GM12878 (cell line): ENCODE data around the gene CARD19. TPM values are rescaled to one million over a fixed set of nuclear protein-coding genes. Genes with fewer than 3 reads are reported as not detected.

Experiments used
- ATAC-seq: fragments of 200-7000 bp; cut with Tn5 transposase; 3 replicates; pipeline ENCODE4 v1.9.1; 2020; ENCODE audit warnings: mild to moderate bottlenecking, moderate library complexity
- BruUV-seq: library from RNA; stranded (reverse); fragments of 400-500 nt; replicated peaks from 2 replicates; lab custom pipeline; 2021; lab: Mats Ljungman, UMichigan
- CTCF ChIA-PET: fragments of 300-600 bp; sonication (Branson Sonifier 250); formaldehyde crosslinking; extraction: SDS; loops from one replicate; lab custom pipeline; 2021; ENCODE audit warnings: inconsistent platforms; lab: Yijun Ruan, JAX
- POLR2A ChIA-PET: fragments of 350-600 bp; formaldehyde crosslinking; extraction: SDS; loops from one replicate; lab custom pipeline; 2021; ENCODE audit warnings: inconsistent platforms; lab: Charles Lee
- RAD21 ChIA-PET: fragments of 300-600 bp; sonication (Branson Sonifier 250); formaldehyde crosslinking; loops from one replicate; lab custom pipeline; 2023; ENCODE audit warnings: antibody characterized with exemption; ENCODE audit not compliant: unreplicated experiment; lab: Charles Lee
- SMC1A ChIA-PET: fragments of 300-600 bp; sonication (Branson Sonifier 250); formaldehyde crosslinking; loops from one replicate; lab custom pipeline; 2023; ENCODE audit not compliant: unreplicated experiment, uncharacterized antibody; lab: Charles Lee
- DNase-seq: peaks from one replicate; pipeline ENCODE4 v3.0.0-alpha.2; 2011; ENCODE audit warnings: low read depth, low spot score
- FAIRE-seq: peaks from 3 replicates; lab custom pipeline; 2011; peaks lifted over from hg19 to GRCh38; lab: Jason Lieb, UNC
- H2AFZ ChIP-seq: 2 replicates; pipeline ENCODE4 v1.6.0; 2011; ENCODE audit warnings: low read depth, low read length, control low read depth; ENCODE audit not compliant: control insufficient read depth
- H3K27ac ChIP-seq: 2 replicates; pipeline ENCODE4 v1.5.1; 2011; ENCODE audit warnings: control low read depth; ENCODE audit not compliant: control insufficient read depth, insufficient read depth
- H3K27me3 ChIP-seq, 2 experiments: replicated peaks in 1 of 2; 2 replicates each; pipeline versions ENCODE4 v1.6.0 to v1.6.1; 2011; ENCODE audit warnings: low read length in 1 of 2; ENCODE audit not compliant: control insufficient read depth in 2 of 2, insufficient read depth in 2 of 2
- H3K36me3 ChIP-seq, 2 experiments: 2 replicates each; pipeline ENCODE4 v1.5.1; 2011; ENCODE audit warnings: low read length in 1 of 2; ENCODE audit not compliant: control insufficient read depth in 2 of 2, insufficient read depth in 2 of 2
- H3K4me1 ChIP-seq: 2 replicates; pipeline ENCODE4 v1.6.1; 2011; ENCODE audit warnings: mild to moderate bottlenecking, low read length, moderate library complexity, mixed read lengths; ENCODE audit not compliant: control insufficient read depth, insufficient read depth
- H3K4me2 ChIP-seq: 2 replicates; pipeline ENCODE4 v1.6.0; 2011; ENCODE audit warnings: control low read depth; ENCODE audit not compliant: control insufficient read depth, insufficient read depth
- H3K4me3 ChIP-seq: fragments of 200-600 bp; sonication (generic); 2 replicates; pipeline ENCODE4 v1.5.1; 2016
- H3K79me2 ChIP-seq: 2 replicates; pipeline ENCODE4 v1.6.0; 2011; ENCODE audit warnings: low read length; ENCODE audit not compliant: control insufficient read depth, insufficient read depth
- H3K9ac ChIP-seq: 2 replicates; pipeline ENCODE4 v1.8.0; 2011; ENCODE audit warnings: low read length, control low read depth, mixed read lengths; ENCODE audit not compliant: control insufficient read depth, insufficient read depth
- H3K9me3 ChIP-seq: replicated peaks from 3 replicates; pipeline ENCODE4 v1.5.1; 2011; ENCODE audit warnings: mild to moderate bottlenecking, low read length; ENCODE audit not compliant: control insufficient read depth, insufficient read depth
- H4K20me1 ChIP-seq: 2 replicates; pipeline ENCODE4 v1.6.0; 2011; ENCODE audit not compliant: control insufficient read depth, insufficient read depth
- ATF2 ChIP-seq: IDR thresholded peaks from 2 replicates; pipeline ENCODE4 v1.6.1; 2012; ENCODE audit warnings: low read length, inconsistent platforms
- BMI1 ChIP-seq: fragments of 450-650 bp; IDR thresholded peaks from 2 replicates; pipeline ENCODE4 v1.6.1; 2016; ENCODE audit warnings: mild to moderate bottlenecking, moderate library complexity, borderline replicate concordance
- CHD1 ChIP-seq: IDR thresholded peaks from 2 replicates; pipeline ENCODE4 v1.6.1; 2012; ENCODE audit warnings: low read depth, low read length, improper control_type of control experiment
- CHD2 ChIP-seq: IDR thresholded peaks from 2 replicates; pipeline ENCODE4 v1.6.1; 2011; ENCODE audit warnings: low read depth, low read length, improper control_type of control experiment, borderline replicate concordance
- EP300 ChIP-seq, 2 experiments: fragments of 150-350 bp in 1 of 2; IDR thresholded peaks; 2 replicates each; pipeline ENCODE4 v1.6.1; 2011 to 2012; ENCODE audit warnings: low read depth in 2 of 2, low read length in 2 of 2, borderline replicate concordance in 1 of 2, improper control_type of control experiment in 1 of 2, inconsistent platforms in 1 of 2; ENCODE audit not compliant: control insufficient read depth in 1 of 2
- FOXK2 ChIP-seq: fragments of 450-650 bp; IDR thresholded peaks from 2 replicates; pipeline ENCODE4 v1.6.1; 2017; ENCODE audit warnings: mild to moderate bottlenecking, moderate library complexity
- NR2F1 ChIP-seq: fragments of 450-650 bp; conservative IDR thresholded peaks from 2 replicates; pipeline ENCODE4 v1.6.1; 2017; ENCODE audit warnings: mild to moderate bottlenecking
- RBBP5 ChIP-seq: fragments of 200-600 bp; sonication (generic); conservative IDR thresholded peaks from 2 replicates; pipeline ENCODE4 v1.6.1; 2016
- WGBS: methylation state at CpG from one replicate; pipeline ENCODE4 v1.1.6; 2016; ENCODE audit warnings: low lambda C conversion rate; ENCODE audit not compliant: insufficient replicate concordance, insufficient coverage; ENCODE audit errors: missing lambda C conversion rate; 5-methylcytosine and 5-hydroxymethylcytosine counted together
- in situ Hi-C: fragments of 300-500 bp; cut with MboI; formaldehyde crosslinking; loops from 9 replicates; pipeline ENCODE4 v1.14.3; 2018; ENCODE audit warnings: mixed read lengths
- intact Hi-C: fragments of 100-400 bp; cut with micrococcal nuclease; formaldehyde crosslinking; loops from one replicate; pipeline ENCODE4 v1.14.2; 2022; ENCODE audit not compliant: unreplicated experiment
- polyA plus RNA-seq, 11 experiments: library from polyadenylated mRNA; depleted of rRNA in 4 of 11; unstranded in 6 of 11; stranded (reverse) in 5 of 11; fragments of >200 nt; fragmentation: Nextera tagmentation in 4 of 11; fragmentation: Illumina TruSeq in 1 of 11; extraction: Ambion mirVana in 4 of 11; extraction: Trizol in 1 of 11; gene quantifications; 1 replicate in 1 of 11; 2 replicates in 10 of 11; pipeline versions ENCODE4 v1.2.1 to v1.2.3, GENCODE V29; 2011 to 2016; ENCODE audit warnings: inconsistent platforms in 2 of 11, missing spikeins in 2 of 11, low read depth in 1 of 11
- total RNA-seq, 4 experiments: library from RNA; depleted of rRNA in 3 of 4; stranded (reverse); fragments of >200 nt in 3 of 4; fragmentation: Illumina TruSeq in 1 of 4; extraction: Trizol in 1 of 4; gene quantifications; 2 replicates each; pipeline versions ENCODE4 v1.2.1 to v1.2.3, GENCODE V29; 2013 to 2021

CARD19 gene
- total and polyA plus RNA-seq, 10 of the 15 experiments (the other 5 are each of a cell fraction or from before 2014, with no cell fraction given), result 0.61 to 41.6 (median 19.9) TPM

GRCh38 chr9:93136011-93136440 is 40.0 kb downstream of the CARD19 start:
- Histone ChIP-seq H3K36me3 (no peaks in the 10 kb centered on the region), H3K4me2 (no peak overlapping the region), H3K27me3 (no peaks in the 10 kb centered on the region; a peak in 1 of 4 replicates), H3K4me3 (no peak overlapping the region), H3K79me2 (peaks cover 12% of the 10 kb centered on the region), H4K20me1 (no peaks in the 10 kb centered on the region), H3K27ac (no peak overlapping the region), H3K9ac (no peak overlapping the region)
- ATAC-seq, result no peak
- ChIA-PET SMC1A (interaction anchor here (1.4 kb wide), 1 partner anchor 27 kb away, joined by 4 read pairs; no protein-coding TSS in a partner anchor), RAD21 (no interaction called here), POLR2A (interaction anchor here (1.3 kb wide), 1 partner anchor 40 kb away, joined by 4 read pairs; the partner anchor contains the start of gene CARD19), CTCF (interaction anchor here (1.6 kb wide), 1 partner anchor 18 kb away, joined by 6 read pairs; no protein-coding TSS in a partner anchor)
- WGBS, result 33% methylated on average over 10 of the region's 11 CpGs
- BruUV-seq, result no TSS peak
- in situ Hi-C loops, result no loop called here
- no peak for TF ChIP-seq BMI1
- TF ChIP-seq CHD1, result no peak
- no peak for TF ChIP-seq NR2F1
- TF ChIP-seq EP300 (IDR thresholded peaks at IDR 0.05; ENCODE audit: borderline replicate concordance in 1 of 2, control insufficient read depth in 1 of 2, low read depth in 2 of 2, low read length in 2 of 2), result no peak
- TF ChIP-seq CHD2, result no peak
- no peak for TF ChIP-seq RBBP5
- no peak for TF ChIP-seq FOXK2
- no peak for TF ChIP-seq ATF2
- TF ChIP-seq, all 136 proteins: peak for 0
- DNase-seq (no peak), FAIRE-seq (no peak)
- no peak overlapping the region for H2AFZ ChIP-seq
- H3K4me1 ChIP-seq, result peaks cover 28% of the 10 kb centered on the region
- intact Hi-C loops, result no loop called here
- H3K9me3 ChIP-seq, result no peaks in the 10 kb centered on the region
